HCT116 (cell line): ENCODE measurements around the gene LYPD3.

Experiments
- CTCF ChIP-seq, 3 experiments: fragments of 200-600 bp in 1 of 3; sonication (generic) in 1 of 3; IDR thresholded peaks in 2 of 3; conservative IDR thresholded peaks in 1 of 3; 2 replicates each; pipeline ENCODE4 v1.5.1; 2012 to 2017; ENCODE audit warnings: low read depth in 2 of 3, low read length in 2 of 3, antibody characterized with exemption in 1 of 3, borderline replicate concordance in 1 of 3, control low read depth in 1 of 3, mild to moderate bottlenecking in 1 of 3, mixed read lengths in 1 of 3, mixed run types in 1 of 3, moderate library complexity in 1 of 3; ENCODE audit not compliant: insufficient read depth in 1 of 3
- EZH2 ChIP-seq: fragments of 200-600 bp; sonication (generic); IDR thresholded peaks from 2 replicates; pipeline ENCODE4 v1.6.1; 2017; ENCODE audit warnings: antibody characterized with exemption, mixed run types
- JUND ChIP-seq: IDR thresholded peaks from 2 replicates; pipeline ENCODE4 v1.6.1; 2012
- POLR2A ChIP-seq: IDR thresholded peaks from 2 replicates; pipeline ENCODE4 v1.7.0; 2011; ENCODE audit warnings: borderline replicate concordance; ENCODE audit not compliant: insufficient read depth, insufficient read length; ENCODE audit errors: extremely low read depth
- POLR2AphosphoS5 ChIP-seq: IDR thresholded peaks from 2 replicates; pipeline ENCODE4 v1.6.1; 2011; ENCODE audit warnings: mild to moderate bottlenecking, low read depth, low read length, moderate library complexity
- YY1 ChIP-seq: IDR thresholded peaks from 2 replicates; pipeline ENCODE4 v1.6.1; 2011; ENCODE audit warnings: low read length, low read depth, moderate library complexity, mild to moderate bottlenecking; ENCODE audit not compliant: insufficient replicate concordance; ENCODE audit errors: extremely low read depth
- ZBTB33 ChIP-seq: IDR thresholded peaks from 2 replicates; pipeline ENCODE4 v1.6.1; 2011; ENCODE audit warnings: mild to moderate bottlenecking, low read length, moderate library complexity; ENCODE audit not compliant: insufficient replicate concordance; ENCODE audit errors: extremely low read depth
- ZFX ChIP-seq: fragments of 450-650 bp; IDR thresholded peaks from 2 replicates; pipeline ENCODE4 v1.6.1; 2017
- ZNF274 ChIP-seq: fragments of 200-500 bp; sonication (Bioruptor generic); IDR thresholded peaks from 2 replicates; pipeline ENCODE4 v1.6.1; 2014; ENCODE audit warnings: mild to moderate bottlenecking, low read depth, low read length, inconsistent platforms
- TF ChIP-seq, protein P1 (sequence below): IDR thresholded peaks from 2 replicates; pipeline ENCODE4 v1.6.1; 2012

DNA sequence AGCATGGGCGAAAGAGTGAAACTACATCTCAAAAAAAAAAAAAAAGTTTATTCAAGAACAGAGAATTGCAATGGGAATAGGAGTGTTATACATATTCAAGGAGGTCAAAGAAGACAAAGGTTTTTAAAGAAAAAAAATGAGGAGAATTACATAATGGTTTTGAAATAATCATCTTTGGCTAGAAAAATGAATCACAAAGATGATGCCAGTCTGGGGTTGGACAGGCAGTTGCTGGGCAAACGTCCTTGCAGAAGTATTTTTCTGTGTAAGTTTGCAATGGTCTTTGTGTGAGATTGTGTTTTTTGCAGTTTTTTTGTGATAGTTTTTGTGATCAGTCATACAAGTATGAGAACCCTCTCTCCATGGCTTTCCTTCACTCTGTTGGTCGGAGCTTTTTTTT lies 23.7 kb downstream of the LYPD3 start:
- TF ChIP-seq CTCF (IDR thresholded peaks at IDR 0.05 in 2 of 3, conservative IDR thresholded peaks at IDR 0.05 in 1 of 3; ENCODE audit: borderline replicate concordance in 1 of 3, insufficient read depth in 1 of 3, low read depth in 2 of 3, low read length in 2 of 3), result no peak
- no peak for TF ChIP-seq ZBTB33
- TF ChIP-seq ZFX, result no peak
- no peak for TF ChIP-seq POLR2AphosphoS5
- TF ChIP-seq YY1, result no peak
- no peak for TF ChIP-seq ZNF274
- no peak for TF ChIP-seq POLR2A
- TF ChIP-seq EZH2, result no peak
- TF ChIP-seq JUND, result no peak
- TF ChIP-seq, protein P1, sequence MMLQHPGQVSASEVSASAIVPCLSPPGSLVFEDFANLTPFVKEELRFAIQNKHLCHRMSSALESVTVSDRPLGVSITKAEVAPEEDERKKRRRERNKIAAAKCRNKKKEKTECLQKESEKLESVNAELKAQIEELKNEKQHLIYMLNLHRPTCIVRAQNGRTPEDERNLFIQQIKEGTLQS, result no peak
